H1 (cell line): Measurements from ENCODE around the gene GABRQ. TPM values are rescaled to one million over a fixed set of nuclear protein-coding genes. Genes with fewer than 3 reads are reported as not detected.

ENCODE experiments used
- CTCF ChIA-PET: fragments of 300-600 bp; sonication (Branson Sonifier 250); formaldehyde crosslinking; loops from one replicate; lab custom pipeline; 2021; ENCODE audit not compliant: partially characterized antibody; lab: Charles Lee
- POLR2A ChIA-PET: fragments of 300-600 bp; sonication (Branson Sonifier 250); formaldehyde crosslinking; loops from one replicate; lab custom pipeline; 2021; ENCODE audit warnings: inconsistent platforms; ENCODE audit not compliant: partially characterized antibody; lab: Charles Lee
- DNase-seq, 2 experiments: peaks; one replicate each; pipeline versions ENCODE4 v3.0.0 to v3.0.0-alpha.2; 2010 to 2022; ENCODE audit warnings: low spot score in 2 of 2, low read depth in 1 of 2, mixed read lengths in 1 of 2
- FAIRE-seq: peaks from 2 replicates; lab custom pipeline; 2011; peaks lifted over from hg19 to GRCh38; lab: Jason Lieb, UNC
- H2AFZ ChIP-seq: 2 replicates; pipeline ENCODE4 v1.8.1; 2012; ENCODE audit warnings: low read length, inconsistent platforms
- H2AK5ac ChIP-seq: 2 replicates; pipeline ENCODE4 v1.6.1; 2013; ENCODE audit warnings: low read depth, low read length
- H2BK120ac ChIP-seq: replicated peaks from 2 replicates; pipeline ENCODE3; 2013; ENCODE audit warnings: low read depth, low read length, inconsistent platforms
- H2BK12ac ChIP-seq: 2 replicates; pipeline ENCODE4 v1.6.1; 2013; ENCODE audit warnings: low read depth, low read length
- H2BK15ac ChIP-seq: 2 replicates; pipeline ENCODE4 v1.6.1; 2013; ENCODE audit warnings: low read length
- H2BK20ac ChIP-seq: 2 replicates; pipeline ENCODE4 v1.6.1; 2013; ENCODE audit warnings: low read length
- H2BK5ac ChIP-seq: 2 replicates; pipeline ENCODE4 v1.6.1; 2013; ENCODE audit warnings: low read depth, low read length
- H3K14ac ChIP-seq: 2 replicates; pipeline ENCODE4 v1.6.1; 2013; ENCODE audit warnings: inconsistent platforms; ENCODE audit not compliant: insufficient read length
- H3K18ac ChIP-seq: 2 replicates; pipeline ENCODE4 v1.6.1; 2013; ENCODE audit warnings: low read length; ENCODE audit errors: extremely low read depth
- H3K23ac ChIP-seq: 2 replicates; pipeline ENCODE4 v1.6.1; 2013; ENCODE audit warnings: inconsistent platforms; ENCODE audit not compliant: insufficient read length
- H3K23me2 ChIP-seq: 2 replicates; pipeline ENCODE4 v1.6.1; 2013; ENCODE audit warnings: low read depth, low read length
- H3K27ac ChIP-seq: 2 replicates; pipeline ENCODE4 v1.6.1; 2011; ENCODE audit warnings: low read depth, low read length, inconsistent platforms
- H3K27me3 ChIP-seq, 4 experiments: replicated peaks in 1 of 4; 1 replicate in 1 of 4; 2 replicates in 3 of 4; pipeline versions ENCODE4 v1.6.1 to v1.8.1; 2011 to 2013; ENCODE audit warnings: low read length in 3 of 4, mild to moderate bottlenecking in 3 of 4, inconsistent platforms in 2 of 4, mixed read lengths in 2 of 4, moderate library complexity in 1 of 4; ENCODE audit not compliant: control insufficient read depth in 3 of 4, insufficient read depth in 3 of 4; ENCODE audit errors: extremely low read depth in 1 of 4
- H3K36me3 ChIP-seq, 4 experiments: 2 replicates each; pipeline versions ENCODE4 v1.6.1 to v1.8.1; 2011 to 2013; ENCODE audit warnings: mild to moderate bottlenecking in 4 of 4, low read length in 3 of 4, moderate library complexity in 2 of 4, control low read depth in 1 of 4, inconsistent platforms in 1 of 4; ENCODE audit not compliant: insufficient read depth in 4 of 4, control insufficient read depth in 2 of 4
- H3K4ac ChIP-seq: replicated peaks from 2 replicates; pipeline ENCODE3; 2013; ENCODE audit warnings: low read length, low read depth, mixed read lengths, inconsistent platforms; ENCODE audit not compliant: insufficient read length
- H3K4me1 ChIP-seq, 4 experiments: replicated peaks in 1 of 4; 1 replicate in 1 of 4; 2 replicates in 3 of 4; pipeline versions ENCODE4 v1.6.1 to v1.8.1; 2011 to 2013; ENCODE audit warnings: low read length in 3 of 4, inconsistent platforms in 2 of 4, mixed read lengths in 1 of 4; ENCODE audit not compliant: insufficient read depth in 4 of 4, control insufficient read depth in 3 of 4
- H3K4me2 ChIP-seq, 2 experiments: 2 replicates each; pipeline versions ENCODE4 v1.6.1 to v1.8.1; 2011 to 2013; ENCODE audit warnings: low read depth in 2 of 2, low read length in 2 of 2, control low read depth in 1 of 2, inconsistent platforms in 1 of 2, mild to moderate bottlenecking in 1 of 2; ENCODE audit not compliant: insufficient read depth in 1 of 2
- H3K4me3 ChIP-seq, 4 experiments: fragments of 200-600, 300-600 bp in 1 of 4; sonication (generic), shearing (Covaris generic), sonication (Bioruptor Twin) in 1 of 4; 2 replicates each; pipeline versions ENCODE4 v1.5.1 to v1.8.1; 2011 to 2016; ENCODE audit warnings: low read length in 4 of 4, low read depth in 3 of 4, control low read depth in 2 of 4, inconsistent platforms in 2 of 4, mild to moderate bottlenecking in 2 of 4, mixed read lengths in 1 of 4, moderate library complexity in 1 of 4; ENCODE audit not compliant: insufficient read depth in 2 of 4; ENCODE audit errors: extremely low read depth in 1 of 4
- H3K56ac ChIP-seq: replicated peaks from 2 replicates; pipeline ENCODE3; 2013; ENCODE audit warnings: low read depth, mild to moderate bottlenecking, mixed read lengths, low read length, inconsistent platforms; ENCODE audit not compliant: insufficient read length
- H3K79me1 ChIP-seq: 2 replicates; pipeline ENCODE4 v1.6.1; 2013; ENCODE audit warnings: low read depth, low read length, control low read depth
- H3K79me2 ChIP-seq, 2 experiments: 2 replicates each; pipeline versions ENCODE4 v1.6.1 to v1.8.1; 2012 to 2013; ENCODE audit warnings: low read length in 2 of 2, mild to moderate bottlenecking in 2 of 2, inconsistent platforms in 1 of 2; ENCODE audit not compliant: insufficient read depth in 2 of 2, control insufficient read depth in 1 of 2
- H3K9ac ChIP-seq, 4 experiments: replicated peaks in 1 of 4; 1 replicate in 1 of 4; 2 replicates in 3 of 4; pipeline versions ENCODE4 v1.6.1 to v1.8.1; 2011 to 2013; ENCODE audit warnings: low read depth in 3 of 4, low read length in 3 of 4, control low read depth in 2 of 4, mild to moderate bottlenecking in 2 of 4, moderate library complexity in 2 of 4, inconsistent platforms in 1 of 4; ENCODE audit errors: extremely low read depth in 1 of 4
- H3K9me3 ChIP-seq, 2 experiments: 2 replicates each; pipeline versions ENCODE4 v1.6.1 to v1.8.1; 2012 to 2013; ENCODE audit warnings: mild to moderate bottlenecking in 2 of 2, moderate library complexity in 2 of 2, control low read depth in 1 of 2, inconsistent platforms in 1 of 2, low read depth in 1 of 2, low read length in 1 of 2, mixed read lengths in 1 of 2; ENCODE audit not compliant: insufficient read depth in 2 of 2
- H4K20me1 ChIP-seq, 2 experiments: replicated peaks in 1 of 2; 2 replicates each; pipeline versions ENCODE3 to v1.8.1; 2011 to 2013; ENCODE audit warnings: inconsistent platforms in 2 of 2, low read length in 2 of 2, mild to moderate bottlenecking in 1 of 2; ENCODE audit not compliant: insufficient read depth in 2 of 2, control insufficient read depth in 1 of 2
- H4K5ac ChIP-seq: 2 replicates; pipeline ENCODE4 v1.6.1; 2013; ENCODE audit warnings: low read length, low read depth, mixed read lengths, inconsistent platforms; ENCODE audit not compliant: insufficient read length
- H4K8ac ChIP-seq: 2 replicates; pipeline ENCODE4 v1.8.0; 2013; ENCODE audit warnings: mild to moderate bottlenecking, moderate library complexity, low read length, inconsistent platforms; ENCODE audit not compliant: insufficient read depth; ENCODE audit errors: extremely low read depth
- H4K91ac ChIP-seq: replicated peaks from 2 replicates; pipeline ENCODE3; 2013; ENCODE audit warnings: low read length, mixed read lengths, inconsistent platforms; ENCODE audit not compliant: insufficient read length
- E2F6 ChIP-seq: IDR thresholded peaks from 2 replicates; pipeline ENCODE4 v1.6.1; 2012; ENCODE audit warnings: inconsistent platforms
- FOSL1 ChIP-seq: IDR thresholded peaks from 2 replicates; pipeline ENCODE4 v1.6.1; 2011; ENCODE audit warnings: mild to moderate bottlenecking, low read depth, low read length, moderate library complexity; ENCODE audit not compliant: insufficient read depth
- KDM1A ChIP-seq: fragments of 200-600, 300-600 bp; sonication (generic); IDR thresholded peaks from 2 replicates; pipeline ENCODE4 v1.7.1; 2016; ENCODE audit warnings: mild to moderate bottlenecking, low read length, borderline replicate concordance
- KDM5A ChIP-seq: fragments of 200-600 bp; IDR thresholded peaks from 2 replicates; pipeline ENCODE4 v1.7.1; 2012; ENCODE audit warnings: mild to moderate bottlenecking, low read length, inconsistent platforms, mixed read lengths
- RAD21 ChIP-seq, 2 experiments: IDR thresholded peaks in 1 of 2; conservative IDR thresholded peaks in 1 of 2; 2 replicates each; pipeline ENCODE4 v1.6.1; 2011; ENCODE audit warnings: low read depth in 2 of 2, low read length in 2 of 2, improper control_type of control experiment in 1 of 2, inconsistent platforms in 1 of 2, mild to moderate bottlenecking in 1 of 2, moderate library complexity in 1 of 2
- RFX5 ChIP-seq: IDR thresholded peaks from 2 replicates; pipeline ENCODE4 v1.6.1; 2011; ENCODE audit warnings: low read depth, low read length, improper control_type of control experiment, borderline replicate concordance
- SIN3A ChIP-seq, 2 experiments: IDR thresholded peaks in 1 of 2; conservative IDR thresholded peaks in 1 of 2; 2 replicates each; pipeline ENCODE4 v1.6.1; 2011 to 2012; ENCODE audit warnings: low read length in 2 of 2, improper control_type of control experiment in 1 of 2, low read depth in 1 of 2, mild to moderate bottlenecking in 1 of 2
- WGBS, 2 experiments: shearing (Covaris generic) in 1 of 2; methylation state at CpG; one replicate each; pipeline versions ENCODE4 v1.1.6 to v1.1.7; 2013 to 2015; ENCODE audit warnings: low lambda C conversion rate in 2 of 2, mixed read lengths in 2 of 2, inconsistent platforms in 1 of 2, low coverage in 1 of 2, missing lambda C conversion rate in 1 of 2; ENCODE audit not compliant: insufficient replicate concordance in 2 of 2, insufficient coverage in 1 of 2, insufficient read length in 1 of 2; ENCODE audit errors: extremely low coverage in 1 of 2, missing lambda C conversion rate in 1 of 2; 5-methylcytosine and 5-hydroxymethylcytosine counted together
- polyA plus RNA-seq, 7 experiments: library from polyadenylated mRNA; depleted of rRNA in 3 of 7; stranded (reverse) in 5 of 7; unstranded in 2 of 7; fragments of >200 nt in 5 of 7; fragments of 200-250 nt in 2 of 7; gene quantifications; 1 replicate in 5 of 7; 2 replicates in 1 of 7; 4 replicates in 1 of 7; pipeline versions ENCODE4 v1.2.1 to v1.2.3, GENCODE V29; 2011 to 2013; ENCODE audit warnings: missing spikeins in 2 of 7, mixed read lengths in 2 of 7
- total RNA-seq: library from RNA; stranded (reverse); fragmentation: NEBNext Ultra II Directional; extraction: Animal tissue kit (Norgen Biotek cat#: 25700); gene quantifications from 2 replicates; pipeline ENCODE4 v1.2.1, GENCODE V29; 2021

GABRQ gene
- total and polyA plus RNA-seq, 2 of the 8 experiments (the other 6 are each of a cell fraction or from before 2014, with no cell fraction given), result 6.3 to 9.6 TPM

GRCh38 chrX:152619897-152620296 lies 17.8 kb upstream of the GABRQ start:
- no peak overlapping the region for H2AK5ac ChIP-seq
- no peak overlapping the region for H2BK12ac ChIP-seq
- no peaks in the 10 kb centered on the region for H3K79me1 ChIP-seq
- CTCF ChIA-PET, result interaction anchor here (1.3 to 1.5 kb wide), 2 partner anchors 16 to 17 kb away, joined by 3 read pairs; no protein-coding TSS in a partner anchor
- no peak overlapping the region for H3K56ac ChIP-seq
- no peak overlapping the region for H3K23ac ChIP-seq
- no peak overlapping the region for H3K4me2 ChIP-seq
- no peaks in the 10 kb centered on the region for H3K36me3 ChIP-seq
- no peak overlapping the region for H4K91ac ChIP-seq
- DNase-seq (no peak), FAIRE-seq (no peak)
- POLR2A ChIA-PET, result no interaction called here
- no peak overlapping the region for H2BK15ac ChIP-seq
- no peak overlapping the region for H2AFZ ChIP-seq
- no peak overlapping the region for H2BK120ac ChIP-seq
- H3K27me3 ChIP-seq, result no peaks in the 10 kb centered on the region
- H3K27ac ChIP-seq, result no peak overlapping the region
- H3K4me1 ChIP-seq, result no peaks in the 10 kb centered on the region
- H3K4me3 ChIP-seq, result no peak overlapping the region
- no peak overlapping the region for H3K14ac ChIP-seq
- H4K20me1 ChIP-seq, result no peaks in the 10 kb centered on the region
- no peak for TF ChIP-seq KDM5A
- TF ChIP-seq KDM1A, result no peak
- no peak for TF ChIP-seq E2F6
- TF ChIP-seq FOSL1, result no peak
- no peak for TF ChIP-seq RAD21 (IDR thresholded peaks at IDR 0.05 in 1 of 2, conservative IDR thresholded peaks at IDR 0.05 in 1 of 2; ENCODE audit: low read depth in 2 of 2, low read length in 2 of 2)
- no peak for TF ChIP-seq RFX5
- TF ChIP-seq SIN3A (conservative IDR thresholded peaks at IDR 0.05 in 1 of 2, IDR thresholded peaks at IDR 0.05 in 1 of 2; ENCODE audit: low read depth in 1 of 2, low read length in 2 of 2), result no peak
- H4K5ac ChIP-seq, result no peak overlapping the region
- no peak overlapping the region for H3K9ac ChIP-seq
- no peak overlapping the region for H2BK20ac ChIP-seq
- H3K79me2 ChIP-seq, result no peaks in the 10 kb centered on the region
- no peaks in the 10 kb centered on the region for H3K9me3 ChIP-seq
- no peak overlapping the region for H3K18ac ChIP-seq
- H4K8ac ChIP-seq, result no peak overlapping the region
- 93% methylated on average over 2 of the region's 2 CpGs; no CpG with 5 or more reads in 1 of the 2 experiments for WGBS, 2 experiments
- H3K23me2 ChIP-seq, result no peaks in the 10 kb centered on the region
- no peak overlapping the region for H2BK5ac ChIP-seq
- no peak overlapping the region for H3K4ac ChIP-seq
